ENCODE measurements around the gene MRPS27. TPM values are rescaled to one million over a fixed set of nuclear protein-coding genes. Genes with fewer than 3 reads are reported as not detected.

The MRPS27 gene
- total RNA-seq, 1 donor, result 83.6 TPM

DNA sequence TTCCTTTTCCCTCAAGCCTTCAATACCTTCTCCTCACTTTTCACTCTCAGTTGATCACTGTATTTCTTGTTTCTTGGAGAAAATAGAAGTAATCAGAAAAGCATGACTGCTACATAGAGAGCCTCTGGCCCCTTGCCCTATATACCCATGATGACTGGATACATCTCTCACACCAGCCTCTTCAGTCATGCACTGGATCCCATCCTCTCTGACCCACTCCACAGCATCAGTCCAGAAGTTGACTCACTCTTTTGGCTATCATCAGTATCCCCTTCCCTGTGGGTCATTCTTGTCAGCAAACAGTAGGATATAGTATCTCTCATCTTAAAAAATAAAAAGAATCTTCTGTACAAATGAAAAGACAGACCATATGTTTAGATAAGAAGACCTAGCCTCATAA, 33.0 kb upstream of the MRPS27 start:
- DNase-seq (ENCODE audit: low read depth), result peak; percentile 84
- H3K4me3 ChIP-seq (ENCODE audit: low read depth, low read length), result no peak overlapping the region
- TF ChIP-seq, protein P1, sequence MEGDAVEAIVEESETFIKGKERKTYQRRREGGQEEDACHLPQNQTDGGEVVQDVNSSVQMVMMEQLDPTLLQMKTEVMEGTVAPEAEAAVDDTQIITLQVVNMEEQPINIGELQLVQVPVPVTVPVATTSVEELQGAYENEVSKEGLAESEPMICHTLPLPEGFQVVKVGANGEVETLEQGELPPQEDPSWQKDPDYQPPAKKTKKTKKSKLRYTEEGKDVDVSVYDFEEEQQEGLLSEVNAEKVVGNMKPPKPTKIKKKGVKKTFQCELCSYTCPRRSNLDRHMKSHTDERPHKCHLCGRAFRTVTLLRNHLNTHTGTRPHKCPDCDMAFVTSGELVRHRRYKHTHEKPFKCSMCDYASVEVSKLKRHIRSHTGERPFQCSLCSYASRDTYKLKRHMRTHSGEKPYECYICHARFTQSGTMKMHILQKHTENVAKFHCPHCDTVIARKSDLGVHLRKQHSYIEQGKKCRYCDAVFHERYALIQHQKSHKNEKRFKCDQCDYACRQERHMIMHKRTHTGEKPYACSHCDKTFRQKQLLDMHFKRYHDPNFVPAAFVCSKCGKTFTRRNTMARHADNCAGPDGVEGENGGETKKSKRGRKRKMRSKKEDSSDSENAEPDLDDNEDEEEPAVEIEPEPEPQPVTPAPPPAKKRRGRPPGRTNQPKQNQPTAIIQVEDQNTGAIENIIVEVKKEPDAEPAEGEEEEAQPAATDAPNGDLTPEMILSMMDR (IDR thresholded peaks at IDR 0.05; ENCODE audit: insufficient read depth, low read length), result no peak

DNA sequence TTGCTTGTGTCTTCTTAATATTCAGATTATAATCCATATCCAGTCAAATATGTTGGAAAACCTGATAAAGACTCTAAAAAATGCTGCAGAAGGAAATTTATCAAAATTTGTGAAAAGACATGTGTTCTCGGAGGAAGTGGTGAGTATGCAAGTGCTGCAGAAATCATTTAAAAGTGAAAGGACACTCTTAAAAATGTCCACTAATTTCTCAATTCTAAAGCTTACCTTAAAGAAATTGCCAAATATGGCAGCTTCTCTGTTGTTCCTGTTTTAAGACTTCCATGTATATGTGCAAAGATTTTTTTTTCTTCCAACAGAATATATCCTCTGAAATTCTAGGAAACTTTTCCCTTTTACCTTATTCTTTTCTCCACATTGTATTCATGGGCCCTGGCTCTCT, 32.6 kb upstream of the MRPS27 start:
- TF ChIP-seq, protein P1 (IDR thresholded peaks at IDR 0.05; ENCODE audit: insufficient read depth, low read length), result no peak
- no peak for DNase-seq (ENCODE audit: low read depth)
- no peak overlapping the region for H3K4me3 ChIP-seq (ENCODE audit: low read depth, low read length)

DNA sequence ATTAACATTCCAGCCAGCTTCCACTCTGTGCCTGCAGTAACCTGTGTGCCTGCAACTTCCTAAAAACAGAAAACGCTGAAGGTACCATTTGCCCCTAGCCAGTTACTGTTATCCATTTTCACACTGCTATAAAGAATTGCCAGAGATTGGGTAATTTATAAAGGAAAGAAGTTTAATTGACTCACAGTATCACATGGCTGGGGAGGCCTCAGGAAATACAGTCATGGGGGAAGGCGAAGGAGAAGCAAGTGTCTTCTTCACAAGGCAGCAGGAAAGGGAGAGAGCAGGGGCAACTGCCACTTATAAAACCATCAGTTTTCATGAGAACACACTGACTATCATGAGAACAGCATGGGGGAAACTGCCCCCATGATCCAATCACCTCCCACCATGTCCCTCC, 31.3 kb upstream of the MRPS27 start:
- no peak for DNase-seq (ENCODE audit: low read depth)
- H3K4me3 ChIP-seq (ENCODE audit: low read depth, low read length), result no peak overlapping the region
- TF ChIP-seq, protein P1 (IDR thresholded peaks at IDR 0.05; ENCODE audit: insufficient read depth, low read length), result no peak

DNA sequence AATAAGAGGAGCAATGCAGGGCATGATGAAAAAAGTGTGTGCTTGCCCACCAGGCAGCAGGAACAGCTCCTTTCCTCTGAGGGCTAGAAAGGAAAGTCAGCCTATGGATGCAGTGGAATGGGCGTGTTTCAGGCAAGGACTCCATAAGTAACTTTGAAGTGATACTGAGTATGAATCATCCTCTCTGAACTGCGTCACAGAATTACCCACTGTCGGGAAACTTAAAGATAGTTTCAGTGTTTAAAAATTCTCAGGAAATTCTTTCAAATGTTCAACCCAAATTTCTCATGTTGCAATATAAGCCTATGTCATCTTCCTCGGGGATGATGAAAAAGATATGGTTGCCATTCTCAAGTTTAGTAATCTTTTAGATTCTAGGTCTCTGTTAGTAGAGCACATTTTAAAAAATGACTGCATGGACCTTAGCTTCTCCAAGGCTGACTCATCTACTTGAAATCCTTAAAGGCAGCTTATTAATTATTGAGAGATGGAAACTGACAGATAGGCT, 27.8 kb upstream of the MRPS27 start:
- DNase-seq (ENCODE audit: low read depth), result peak; percentile 97
- no peak overlapping the region for H3K4me3 ChIP-seq (ENCODE audit: low read depth, low read length)
- TF ChIP-seq, protein P1 (IDR thresholded peaks at IDR 0.05; ENCODE audit: insufficient read depth, low read length), result no peak

DNA sequence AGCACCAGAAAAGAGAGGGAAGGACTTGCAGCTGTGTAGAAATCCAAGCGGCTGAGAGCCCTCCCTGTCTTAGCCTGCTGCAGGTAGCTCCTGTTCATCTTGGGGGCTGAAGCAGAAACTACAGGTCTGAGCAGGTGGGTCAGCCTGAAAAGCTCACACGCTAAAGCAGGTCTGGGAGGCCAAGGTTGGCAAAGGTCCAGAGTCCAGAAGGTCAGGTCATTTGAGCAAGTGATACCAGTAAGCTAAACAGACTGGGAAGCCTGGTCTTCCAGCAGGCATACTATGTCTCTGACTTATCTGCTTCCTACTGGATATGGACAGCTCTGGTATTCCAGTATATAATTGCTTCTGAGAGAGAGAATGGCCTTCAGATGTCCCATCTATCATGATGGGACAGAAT, 26.4 kb upstream of the MRPS27 start:
- TF ChIP-seq, protein P1 (IDR thresholded peaks at IDR 0.05; ENCODE audit: insufficient read depth, low read length), result no peak
- H3K4me3 ChIP-seq (ENCODE audit: low read depth, low read length), result no peak overlapping the region
- DNase-seq (ENCODE audit: low read depth), result no peak

DNA sequence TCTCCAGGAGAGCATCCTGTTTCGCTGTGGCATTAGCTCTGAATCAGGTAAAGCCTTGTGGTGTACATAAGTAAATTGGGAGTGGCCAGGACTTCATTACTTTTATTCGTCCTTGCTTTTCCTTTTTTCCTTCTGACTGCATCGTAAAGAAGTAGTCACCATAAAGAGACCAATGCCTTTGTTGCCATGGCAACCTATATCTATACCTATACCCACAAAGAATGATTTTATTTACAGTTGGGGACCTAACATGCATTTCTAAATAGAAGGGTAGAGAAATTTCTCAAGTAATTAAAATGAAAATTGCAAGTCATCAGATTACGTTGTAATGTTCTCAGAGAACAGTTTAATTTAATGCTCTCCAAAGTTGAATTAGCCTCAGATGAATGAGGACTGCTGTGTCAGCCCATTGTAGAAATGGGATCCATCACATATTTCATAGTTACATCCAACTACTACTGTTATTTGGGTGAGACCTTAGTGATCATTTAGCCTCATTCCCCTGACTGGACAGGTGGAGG, 18.7 kb upstream of the MRPS27 start:
- TF ChIP-seq, protein P1 (IDR thresholded peaks at IDR 0.05; ENCODE audit: insufficient read depth, low read length), result no peak
- H3K4me3 ChIP-seq (ENCODE audit: low read depth, low read length), result no peak overlapping the region
- no peak for DNase-seq (ENCODE audit: low read depth)

DNA sequence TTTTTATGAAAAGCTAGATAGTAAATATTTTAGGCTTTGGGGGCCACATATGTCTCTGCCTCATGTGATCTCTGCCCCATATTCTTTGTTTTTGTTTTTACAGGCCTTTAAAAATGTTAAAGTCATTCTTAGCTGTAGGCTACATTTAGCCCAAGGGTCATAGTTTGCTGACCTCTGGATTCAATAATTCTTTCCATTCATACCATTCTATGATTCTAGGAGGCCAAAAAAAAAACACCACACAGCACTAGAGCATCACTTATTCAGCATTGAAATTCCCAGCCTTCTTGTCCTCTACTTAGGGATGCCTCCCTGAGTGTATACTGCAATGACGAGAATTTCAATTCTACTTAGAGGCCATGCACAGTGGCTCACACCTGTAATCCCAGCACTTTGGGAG, 17.1 kb upstream of the MRPS27 start:
- no peak for DNase-seq (ENCODE audit: low read depth)
- TF ChIP-seq, protein P1 (IDR thresholded peaks at IDR 0.05; ENCODE audit: insufficient read depth, low read length), result no peak
- H3K4me3 ChIP-seq (ENCODE audit: low read depth, low read length), result no peak overlapping the region

Data from fibroblast of the aortic adventitia (primary cell).